ENCODE data around the gene IQCH.

- no peak for TF ChIP-seq CTCF (conservative IDR thresholded peaks at IDR 0.05 in 1 of 2, IDR thresholded peaks at IDR 0.05 in 1 of 2; ENCODE audit: extremely low read depth in 1 of 2, insufficient read depth in 1 of 2, low read depth in 1 of 2, low read length in 2 of 2)
- no peak for TF ChIP-seq EZH2 (IDR thresholded peaks at IDR 0.05; ENCODE audit: borderline replicate concordance, low read length)
Measured at GRCh38 chr15:67547836-67548235, 293.2 kb downstream of the IQCH start.

All from mammary epithelial cell (primary cell).